NCI-H2107 (cell line): ENCODE results near the gene C10orf53.

ENCODE experiments used
- DNase-seq: peaks from one replicate; lab custom pipeline; 2025; lab: John Stamatoyannopoulos, UW

C10orf53 gene

GRCh38 chr10:49737474-49738201, 58.2 kb downstream of the C10orf53 start:
- no peak for DNase-seq

GRCh38 chr10:49738616-49739360, 59.3 kb downstream of the C10orf53 start:
- DNase-seq: no peak

- no peak for DNase-seq
These were observed 60.0 kb downstream of the C10orf53 start for GRCh38 chr10:49739426-49739825.

GRCh38 chr10:49740346-49741107, 61.1 kb downstream of the C10orf53 start:
- no peak for DNase-seq

GRCh38 chr10:49741108-49741995, 61.9 kb downstream of the C10orf53 start:
- DNase-seq: no peak

- no peak for DNase-seq
These were observed 63.4 kb downstream of the C10orf53 start for GRCh38 chr10:49742683-49743463.

GRCh38 chr10:49743464-49744075, 64.1 kb downstream of the C10orf53 start:
- no peak for DNase-seq

- no peak for DNase-seq
These were observed 64.7 kb downstream of the C10orf53 start for GRCh38 chr10:49744091-49744685.

GRCh38 chr10:49744924-49745605, 65.6 kb downstream of the C10orf53 start:
- no peak for DNase-seq

GRCh38 chr10:49745756-49746155, 66.3 kb downstream of the C10orf53 start:
- DNase-seq: no peak

GRCh38 chr10:49746626-49747302, 67.3 kb downstream of the C10orf53 start:
- DNase-seq: no peak
